ENCODE measurements around the gene FNDC3B. TPM values are rescaled to one million over a fixed set of nuclear protein-coding genes. Genes with fewer than 3 reads are reported as not detected.

The FNDC3B gene
- total and polyA plus RNA-seq, 2 donors (not counting 1 experiment from before 2014, with no cell fraction given) = 1.2 to 9.2 TPM

DNA sequence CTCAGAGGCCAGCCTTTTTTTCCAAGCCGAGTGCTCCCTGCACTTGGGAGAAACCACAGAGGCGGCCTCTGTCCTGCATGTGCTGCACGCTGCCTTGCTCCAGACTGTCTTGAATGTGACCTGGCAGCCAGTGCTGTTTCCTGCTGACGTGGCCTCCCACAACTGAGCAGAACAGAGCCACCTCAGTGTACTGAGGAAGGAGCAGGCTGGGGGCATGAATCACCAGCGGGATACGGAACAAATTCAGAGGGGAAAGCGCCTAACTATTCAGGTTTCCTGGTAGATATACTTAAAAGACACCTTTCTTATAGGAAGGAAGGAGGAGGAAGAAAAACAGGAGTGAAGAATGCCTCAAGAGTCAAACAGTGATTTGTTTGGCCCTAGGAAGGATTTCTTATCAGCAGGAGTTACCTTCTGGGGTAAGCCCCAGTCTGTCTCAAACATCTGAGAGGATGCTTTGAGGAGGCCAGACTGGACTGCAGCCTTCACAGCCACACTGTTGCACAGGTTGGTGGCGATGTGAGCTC is 114.0 kb downstream of the FNDC3B start:
- no peak for ATAC-seq (ENCODE audit: low read depth)
- no peaks in the 10 kb centered on the region for H3K4me1 ChIP-seq (ENCODE audit: control insufficient read depth in 2 of 2, insufficient read depth in 2 of 2, low read length in 2 of 2)
- TF ChIP-seq, protein P1, sequence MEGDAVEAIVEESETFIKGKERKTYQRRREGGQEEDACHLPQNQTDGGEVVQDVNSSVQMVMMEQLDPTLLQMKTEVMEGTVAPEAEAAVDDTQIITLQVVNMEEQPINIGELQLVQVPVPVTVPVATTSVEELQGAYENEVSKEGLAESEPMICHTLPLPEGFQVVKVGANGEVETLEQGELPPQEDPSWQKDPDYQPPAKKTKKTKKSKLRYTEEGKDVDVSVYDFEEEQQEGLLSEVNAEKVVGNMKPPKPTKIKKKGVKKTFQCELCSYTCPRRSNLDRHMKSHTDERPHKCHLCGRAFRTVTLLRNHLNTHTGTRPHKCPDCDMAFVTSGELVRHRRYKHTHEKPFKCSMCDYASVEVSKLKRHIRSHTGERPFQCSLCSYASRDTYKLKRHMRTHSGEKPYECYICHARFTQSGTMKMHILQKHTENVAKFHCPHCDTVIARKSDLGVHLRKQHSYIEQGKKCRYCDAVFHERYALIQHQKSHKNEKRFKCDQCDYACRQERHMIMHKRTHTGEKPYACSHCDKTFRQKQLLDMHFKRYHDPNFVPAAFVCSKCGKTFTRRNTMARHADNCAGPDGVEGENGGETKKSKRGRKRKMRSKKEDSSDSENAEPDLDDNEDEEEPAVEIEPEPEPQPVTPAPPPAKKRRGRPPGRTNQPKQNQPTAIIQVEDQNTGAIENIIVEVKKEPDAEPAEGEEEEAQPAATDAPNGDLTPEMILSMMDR (IDR thresholded peaks at IDR 0.05) = no peak
- TF ChIP-seq EZH2 (IDR thresholded peaks at IDR 0.05; ENCODE audit: borderline replicate concordance, insufficient read depth, low read depth, low read length, poor library complexity, severe bottlenecking) = no peak
- H3K79me2 ChIP-seq (ENCODE audit: control insufficient read depth, insufficient read depth, low read length) = no peaks in the 10 kb centered on the region
- H3K4me3 ChIP-seq (ENCODE audit: control extremely low read depth in 1 of 5, extremely low read depth in 1 of 5, insufficient read depth in 1 of 5, low read depth in 2 of 5, low read length in 4 of 5) = no peak overlapping the region
- Mint-ChIP-seq H3K4me1 (peaks cover 3% of the 10 kb centered on the region), H3K27me3 (peaks cover 19% of the 10 kb centered on the region), H3K4me3 (no peak overlapping the region), H3K27ac (no peak overlapping the region), H3K9me3 (ENCODE audit: insufficient read depth) (no peaks in the 10 kb centered on the region)
- H3K9ac ChIP-seq (ENCODE audit: low read length) = no peak overlapping the region
- intact Hi-C loops (cut with micrococcal nuclease) = no loop called here
- no peaks in the 10 kb centered on the region for H3K27me3 ChIP-seq (replicated peaks in 1 of 4; ENCODE audit: control extremely low read depth in 1 of 4, control insufficient read depth in 3 of 4, insufficient read depth in 4 of 4, low read length in 3 of 4)
- H3K9me3 ChIP-seq (ENCODE audit: control extremely low read depth in 1 of 3, control insufficient read depth in 2 of 3, insufficient read depth in 1 of 3, low read length in 2 of 3) = no peaks in the 10 kb centered on the region
- 22% methylated on average over 4 of the region's 8 CpGs for WGBS (ENCODE audit: insufficient coverage)
- POLR2A ChIA-PET = no interaction called here
- H2AFZ ChIP-seq (ENCODE audit: insufficient read depth, low read depth, low read length, poor library complexity, severe bottlenecking) = no peak overlapping the region
- no peaks in the 10 kb centered on the region for H4K20me1 ChIP-seq (ENCODE audit: control insufficient read depth, insufficient read depth, low read length, poor library complexity, severe bottlenecking)
- no peak overlapping the region for H3K27ac ChIP-seq (ENCODE audit: low read length in 2 of 2)
- no peaks in the 10 kb centered on the region for H3K36me3 ChIP-seq (replicated peaks in 1 of 2; ENCODE audit: control extremely low read depth in 1 of 2, control insufficient read depth in 1 of 2, extremely low read depth in 1 of 2, insufficient read depth in 2 of 2, low read length in 1 of 2)
- H3K4me2 ChIP-seq (replicated peaks; ENCODE audit: low read depth, low read length, poor library complexity, severe bottlenecking) = no peak overlapping the region
- no peak for DNase-seq
- CTCF ChIA-PET = no interaction called here

DNA sequence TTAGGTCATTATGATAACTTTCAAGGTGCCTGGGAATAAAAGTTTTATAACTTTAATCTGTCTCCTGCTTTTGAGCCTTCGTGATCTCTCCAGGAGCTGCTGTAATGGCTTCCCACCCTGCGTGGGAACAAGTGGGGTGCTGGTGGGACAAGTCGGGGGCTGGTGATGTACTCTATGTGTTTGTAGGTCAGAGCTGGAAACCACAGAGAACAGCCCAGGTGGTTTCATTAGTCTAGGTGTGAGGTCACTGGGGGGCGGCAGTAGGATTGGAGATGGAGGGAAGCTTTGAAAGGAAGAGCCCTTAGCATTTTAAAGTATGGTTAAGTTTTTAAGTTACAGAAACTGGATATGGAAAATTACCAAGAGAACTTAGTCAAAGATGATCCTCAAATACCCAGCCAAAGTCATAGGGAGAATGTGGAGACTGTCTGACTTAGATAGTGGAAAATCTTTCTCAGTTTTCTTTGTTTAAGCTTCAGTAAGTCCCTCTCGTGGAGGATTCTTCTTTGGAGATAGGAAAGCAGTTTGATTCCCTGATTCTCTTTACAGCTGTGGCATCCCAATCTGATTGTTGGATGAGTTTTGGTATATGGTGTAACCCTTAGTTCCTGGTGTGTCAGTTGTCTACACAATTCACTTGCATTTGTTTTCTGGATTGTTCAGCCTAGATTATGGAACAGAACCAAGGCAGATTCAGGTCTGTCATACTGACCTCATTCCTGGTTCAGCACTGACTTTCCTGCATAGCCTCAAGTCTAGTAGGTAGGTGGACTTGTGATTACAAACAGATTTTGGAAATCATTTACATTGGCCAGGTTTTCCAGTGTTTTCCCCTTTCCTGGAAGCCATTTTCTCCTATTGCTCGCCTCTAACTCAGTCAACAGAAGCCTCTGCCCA is 115.6 kb downstream of the FNDC3B start:
- Mint-ChIP-seq H3K4me1 (no peaks in the 10 kb centered on the region), H3K27ac (no peak overlapping the region), H3K9me3 (ENCODE audit: insufficient read depth) (no peaks in the 10 kb centered on the region), H3K27me3 (peaks cover 19% of the 10 kb centered on the region), H3K4me3 (no peak overlapping the region)
- intact Hi-C loops (cut with micrococcal nuclease) = no loop called here
- POLR2A ChIA-PET = no interaction called here
- Histone ChIP-seq H3K4me3 (ENCODE audit: control extremely low read depth in 1 of 5, extremely low read depth in 1 of 5, insufficient read depth in 1 of 5, low read depth in 2 of 5, low read length in 4 of 5) (no peak overlapping the region), H3K4me1 (ENCODE audit: control insufficient read depth in 2 of 2, insufficient read depth in 2 of 2, low read length in 2 of 2) (no peaks in the 10 kb centered on the region), H3K4me2 (replicated peaks; ENCODE audit: low read depth, low read length, poor library complexity, severe bottlenecking) (no peak overlapping the region), H3K9me3 (ENCODE audit: control extremely low read depth in 1 of 3, control insufficient read depth in 2 of 3, insufficient read depth in 1 of 3, low read length in 2 of 3) (no peaks in the 10 kb centered on the region), H4K20me1 (ENCODE audit: control insufficient read depth, insufficient read depth, low read length, poor library complexity, severe bottlenecking) (no peaks in the 10 kb centered on the region), H3K27ac (ENCODE audit: low read length in 2 of 2) (no peak overlapping the region), H3K79me2 (ENCODE audit: control insufficient read depth, insufficient read depth, low read length) (no peaks in the 10 kb centered on the region), H2AFZ (ENCODE audit: insufficient read depth, low read depth, low read length, poor library complexity, severe bottlenecking) (no peak overlapping the region), H3K36me3 (replicated peaks in 1 of 2; ENCODE audit: control extremely low read depth in 1 of 2, control insufficient read depth in 1 of 2, extremely low read depth in 1 of 2, insufficient read depth in 2 of 2, low read length in 1 of 2) (no peaks in the 10 kb centered on the region), H3K27me3 (replicated peaks in 1 of 4; ENCODE audit: control extremely low read depth in 1 of 4, control insufficient read depth in 3 of 4, insufficient read depth in 4 of 4, low read length in 3 of 4) (no peaks in the 10 kb centered on the region), H3K9ac (ENCODE audit: low read length) (no peak overlapping the region)
- ATAC-seq (ENCODE audit: low read depth) (no peak), DNase-seq (no peak)
- TF ChIP-seq, protein P1 (IDR thresholded peaks at IDR 0.05) = no peak
- TF ChIP-seq EZH2 (IDR thresholded peaks at IDR 0.05; ENCODE audit: borderline replicate concordance, insufficient read depth, low read depth, low read length, poor library complexity, severe bottlenecking) = no peak
- 93% methylated on average over 4 of the region's 6 CpGs for WGBS (ENCODE audit: insufficient coverage)
- CTCF ChIA-PET = no interaction called here

All from B cell (primary cell).